Mesothelial cell of epicardium (in vitro differentiated cells): ENCODE data around the gene INF2. TPM values are rescaled to one million over a fixed set of nuclear protein-coding genes. Genes with fewer than 3 reads are reported as not detected.
"Not testable (repeated sequence)": the region's sequence is repeated elsewhere in the genome, so short reads cannot be mapped to it uniquely, and the experiment has no call there.

Source experiments
- DNase-seq, 2 experiments: peaks; one replicate each; pipeline ENCODE4 v3.0.0; 2021; ENCODE audit warnings: low spot score in 2 of 2; ENCODE audit not compliant: unreplicated experiment in 2 of 2
- H3K27ac Mint-ChIP-seq: 2 replicates; pipeline ENCODE4 v1.8.0; 2021; ENCODE audit warnings: mixed read lengths
- H3K27me3 Mint-ChIP-seq: 2 replicates; pipeline ENCODE4 v1.8.0; 2021; ENCODE audit warnings: low read depth, mixed read lengths
- H3K36me3 Mint-ChIP-seq: 2 replicates; pipeline ENCODE4 v1.8.0; 2021; ENCODE audit warnings: mixed read lengths
- H3K4me1 Mint-ChIP-seq: 2 replicates; pipeline ENCODE4 v1.8.0; 2021; ENCODE audit warnings: mixed read lengths
- H3K4me3 Mint-ChIP-seq: 2 replicates; pipeline ENCODE4 v1.8.0; 2021; ENCODE audit warnings: mild to moderate bottlenecking, moderate library complexity, mixed read lengths
- H3K9me3 Mint-ChIP-seq: 2 replicates; pipeline ENCODE4 v1.8.0; 2021; ENCODE audit warnings: mixed read lengths
- CTCF ChIP-seq: fragments of 200-600 bp; sonication (generic); IDR thresholded peaks from one replicate; pipeline ENCODE4 v1.5.0; 2021; ENCODE audit warnings: antibody characterized with exemption; ENCODE audit not compliant: unreplicated experiment
- total RNA-seq: library from RNA; stranded (reverse); gene quantifications from 3 replicates; pipeline ENCODE4 v1.2.1, GENCODE V29; 2021

The INF2 gene
- total RNA-seq, 1 donor from 2014 or later: 92.8 TPM

GRCh38 chr14:104650981-104651875, 38.2 kb upstream of the INF2 start:
- H3K4me3 Mint-ChIP-seq: no peak overlapping the region

GRCh38 chr14:104651876-104652260, 37.5 kb upstream of the INF2 start:
- Mint-ChIP-seq H3K36me3 (peaks cover 5% of the 10 kb centered on the region), H3K4me1 (peaks cover 3% of the 10 kb centered on the region), H3K9me3 (peaks cover 13% of the 10 kb centered on the region), H3K4me3 (no peak overlapping the region), H3K27me3 (peaks cover 8% of the 10 kb centered on the region), H3K27ac (no peak overlapping the region)
- no peak for TF ChIP-seq CTCF
- no peak for DNase-seq

More at GRCh38 chr14:104650981-104651875, 38.2 kb upstream of the INF2 start:
- H3K27me3 Mint-ChIP-seq: peaks cover 8% of the 10 kb centered on the region
- peaks cover 3% of the 10 kb centered on the region for H3K4me1 Mint-ChIP-seq
- DNase-seq: no peak
- peaks cover 15% of the 10 kb centered on the region for H3K9me3 Mint-ChIP-seq
- no peak overlapping the region for H3K27ac Mint-ChIP-seq
- H3K36me3 Mint-ChIP-seq: peaks cover 5% of the 10 kb centered on the region
- TF ChIP-seq CTCF: no peak

- no peak for TF ChIP-seq CTCF
- Mint-ChIP-seq H3K4me1 (peaks cover 3% of the 10 kb centered on the region), H3K4me3 (no peak overlapping the region), H3K36me3 (peaks cover 5% of the 10 kb centered on the region), H3K9me3 (peaks cover 13% of the 10 kb centered on the region), H3K27ac (no peak overlapping the region), H3K27me3 (peaks cover 8% of the 10 kb centered on the region)
- DNase-seq: no peak
Measured at GRCh38 chr14:104652386-104652785, 37.0 kb upstream of the INF2 start.

GRCh38 chr14:104653130-104653920, 36.1 kb upstream of the INF2 start:
- H3K27me3 Mint-ChIP-seq, H3K4me1 Mint-ChIP-seq, H3K4me3 Mint-ChIP-seq, DNase-seq, H3K27ac Mint-ChIP-seq, H3K36me3 Mint-ChIP-seq: not testable (repeated sequence)
- H3K9me3 Mint-ChIP-seq: peaks cover 13% of the 10 kb centered on the region

- no peak overlapping the region for H3K4me3 Mint-ChIP-seq
- H3K27ac Mint-ChIP-seq: no peak overlapping the region
- H3K36me3 Mint-ChIP-seq: peaks cover 5% of the 10 kb centered on the region
- no peak for TF ChIP-seq CTCF
- H3K27me3 Mint-ChIP-seq: peaks cover 8% of the 10 kb centered on the region
- DNase-seq: no peak
- H3K4me1 Mint-ChIP-seq: peaks cover 8% of the 10 kb centered on the region
- peaks cover 13% of the 10 kb centered on the region for H3K9me3 Mint-ChIP-seq
Measured at GRCh38 chr14:104654119-104654518, 35.3 kb upstream of the INF2 start.
